Prostate gland (tissue), 2 donors: ENCODE measurements around the gene FAM219B. TPM values are rescaled to one million over a fixed set of nuclear protein-coding genes. Genes with fewer than 3 reads are reported as not detected.

Source experiments
- DNase-seq: peaks from one replicate; pipeline ENCODE4 v3.0.0-alpha.2; 2019; ENCODE audit warnings: low spot score
- H3K27ac ChIP-seq, 2 donors: fragments of 200-600 bp; sonication (generic); 2 replicates each; pipeline ENCODE4 v1.5.1; 2017 to 2019
- H3K27me3 ChIP-seq: fragments of 200-600 bp; sonication (generic); replicated peaks from 2 replicates; pipeline ENCODE4 v1.5.1; 2019; ENCODE audit not compliant: insufficient read depth
- H3K36me3 ChIP-seq, 2 donors: fragments of 200-600 bp; sonication (generic); 1 replicate in 1 of 2; 2 replicates in 1 of 2; pipeline versions ENCODE4 v1.5.1 to v1.8.1; 2017 to 2019
- H3K4me1 ChIP-seq: fragments of 200-600 bp; sonication (generic); replicated peaks from 2 replicates; pipeline ENCODE4 v1.5.1; 2019
- H3K4me3 ChIP-seq, 2 donors: fragments of 200-600 bp; sonication (generic); 2 replicates each; pipeline ENCODE4 v1.5.1; 2017 to 2019
- H3K9me3 ChIP-seq: fragments of 200-600 bp; sonication (generic); 2 replicates; pipeline ENCODE4 v1.5.1; 2017
- CTCF ChIP-seq, 4 experiments: fragments of 200-600 bp in 2 of 4; fragments of 450-650 bp in 2 of 4; sonication (generic) in 2 of 4; IDR thresholded peaks; 1 replicate in 3 of 4; 2 replicates in 1 of 4; pipeline ENCODE4 v1.5.1; 2016 to 2019; ENCODE audit warnings: antibody characterized with exemption in 4 of 4, mild to moderate bottlenecking in 2 of 4, moderate library complexity in 2 of 4
- POLR2A ChIP-seq: fragments of 450-650 bp; IDR thresholded peaks from one replicate; pipeline ENCODE4 v1.6.1; 2016; ENCODE audit warnings: antibody characterized with exemption, mild to moderate bottlenecking
- POLR2AphosphoS5 ChIP-seq: sonication (generic); formaldehyde crosslinking; IDR thresholded peaks from one replicate; pipeline ENCODE4 v1.6.1; 2017; ENCODE audit warnings: antibody characterized with exemption
- WGBS: methylation state at CpG from one replicate; pipeline ENCODE4 v1.1.5; 2018; 5-methylcytosine and 5-hydroxymethylcytosine counted together
- intact Hi-C: fragments of 100-400 bp; cut with DNase I; formaldehyde crosslinking; loops from one replicate; pipeline ENCODE4 v1.14.2; 2022
- total RNA-seq, 2 donors: library from RNA; depleted of rRNA; stranded (reverse); fragments of >200 nt; gene quantifications; one replicate each; pipeline ENCODE4 v1.1.0, GENCODE V29; 2016

The FAM219B gene
- total RNA-seq, 2 donors from 2014 or later, result 66.0 to 71.1 TPM

- no peaks in the 10 kb centered on the region for H3K9me3 ChIP-seq
- no peaks in the 10 kb centered on the region for H3K4me1 ChIP-seq
- no peak overlapping the region for H3K4me3 ChIP-seq
- H3K27ac ChIP-seq, result no peak overlapping the region
- H3K36me3 ChIP-seq, result no peaks in the 10 kb centered on the region
- no peak for DNase-seq
- WGBS, result 85% methylated on average over 3 of the region's 3 CpGs
- TF ChIP-seq POLR2AphosphoS5 (no peak), CTCF (IDR thresholded peaks at IDR 0.05) (no peak), POLR2A (no peak)
- intact Hi-C loops, result no loop called here
- H3K27me3 ChIP-seq, result no peaks in the 10 kb centered on the region
Observed at GRCh38 chr15:74892313-74892712, 14.3 kb downstream of the FAM219B start.

GRCh38 chr15:74891469-74891868 is 15.2 kb downstream of the FAM219B start:
- Histone ChIP-seq H3K36me3 (no peaks in the 10 kb centered on the region), H3K27me3 (no peaks in the 10 kb centered on the region), H3K27ac (no peak overlapping the region), H3K4me3 (no peak overlapping the region), H3K4me1 (no peaks in the 10 kb centered on the region), H3K9me3 (no peaks in the 10 kb centered on the region)
- TF ChIP-seq CTCF (IDR thresholded peaks at IDR 0.05) (no peak), POLR2A (no peak), POLR2AphosphoS5 (no peak)
- intact Hi-C loops, result no loop called here
- 79% methylated on average over 3 of the region's 3 CpGs for WGBS
- DNase-seq, result no peak

GRCh38 chr15:74890665-74890960 is 16.0 kb downstream of the FAM219B start:
- intact Hi-C loops, result no loop called here
- WGBS, result 0% methylated on average over 1 of the region's 1 CpG
- Histone ChIP-seq H3K4me1 (no peaks in the 10 kb centered on the region), H3K4me3 (peak overlapping the region; percentile 87 to 92), H3K27me3 (no peaks in the 10 kb centered on the region), H3K9me3 (no peaks in the 10 kb centered on the region), H3K36me3 (no peaks in the 10 kb centered on the region), H3K27ac (peak overlapping the region in 1 of 2 donors; percentile 81)
- TF ChIP-seq POLR2AphosphoS5, result no peak
- no peak for TF ChIP-seq POLR2A
- no peak for TF ChIP-seq CTCF (IDR thresholded peaks at IDR 0.05)
- no peak for DNase-seq

GRCh38 chr15:74889883-74890664 is 16.6 kb downstream of the FAM219B start, which contains the start of gene MPI:
Gene MPI (plus strand): TSS chr15:74890042. CDS start chr15:74890074, 32 bp downstream.
- H3K4me1 ChIP-seq, result no peaks in the 10 kb centered on the region
- DNase-seq, result peak; percentile 77
- H3K4me3 ChIP-seq, result peak within 1 kb of the TSS; percentile 87 to 92
- peak; percentile 52 for TF ChIP-seq POLR2A
- peak; percentile 93 for TF ChIP-seq POLR2AphosphoS5
- TF ChIP-seq CTCF (IDR thresholded peaks at IDR 0.05), result peak in 3 of 4 experiments; percentile 22 to 56 (median 48)
- no peaks in the 10 kb centered on the region for H3K9me3 ChIP-seq
- no peaks in the 10 kb centered on the region for H3K27me3 ChIP-seq
- intact Hi-C loops, result no loop called here
- no peaks in the 10 kb centered on the region for H3K36me3 ChIP-seq
- WGBS, result under 1% methylated on average over 40 of the region's 47 CpGs
- H3K27ac ChIP-seq, result peak within 1 kb of the TSS; percentile 69 to 81

GRCh38 chr15:74889390-74889882 is 17.2 kb downstream of the FAM219B start:
- Histone ChIP-seq H3K4me1 (no peaks in the 10 kb centered on the region), H3K4me3 (peak overlapping the region; percentile 87 to 92), H3K9me3 (no peaks in the 10 kb centered on the region), H3K36me3 (no peaks in the 10 kb centered on the region), H3K27me3 (no peaks in the 10 kb centered on the region), H3K27ac (peak overlapping the region; percentile 69 to 81)
- 17% methylated on average over 8 of the region's 8 CpGs for WGBS
- intact Hi-C loops, result no loop called here
- no peak for TF ChIP-seq POLR2AphosphoS5
- TF ChIP-seq CTCF (IDR thresholded peaks at IDR 0.05), result no peak
- no peak for TF ChIP-seq POLR2A
- no peak for DNase-seq
